ENCODE results near the gene SETDB1. TPM values are rescaled to one million over a fixed set of nuclear protein-coding genes. Genes with fewer than 3 reads are reported as not detected.

The SETDB1 gene
- total and polyA plus RNA-seq, 2 of the 8 experiments (the other 6 are each of a cell fraction or from before 2014, with no cell fraction given), result 27.5 to 48.8 TPM

GRCh38 chr1:151009206-151009587 is 83.0 kb downstream of the SETDB1 start:
- no peak for FAIRE-seq
- no peak overlapping the region for H3K27ac ChIP-seq (ENCODE audit: low read depth, low read length)
- TF ChIP-seq NANOG (IDR thresholded peaks at IDR 0.05; ENCODE audit: insufficient read depth, low read depth, low read length, poor library complexity, severe bottlenecking) (no peak), CBX8 (IDR thresholded peaks at IDR 0.05; ENCODE audit: borderline replicate concordance, low read depth, low read length) (no peak), KDM5A (IDR thresholded peaks at IDR 0.05; ENCODE audit: low read length) (no peak), CHD1 (IDR thresholded peaks at IDR 0.05; ENCODE audit: low read depth, low read length) (no peak), TEAD4 (IDR thresholded peaks at IDR 0.05; ENCODE audit: low read depth, low read length) (no peak), EZH2 (IDR thresholded peaks at IDR 0.05; ENCODE audit: low read depth, low read length, severe bottlenecking) (no peak), EGR1 (IDR thresholded peaks at IDR 0.05; ENCODE audit: borderline replicate concordance, low read depth, low read length) (no peak), RNF2 (IDR thresholded peaks at IDR 0.05; ENCODE audit: borderline replicate concordance, low read depth, low read length, missing control alignments, poor library complexity, severe bottlenecking) (no peak), SIX5 (IDR thresholded peaks at IDR 0.05; ENCODE audit: low read depth, low read length) (no peak), TBP (IDR thresholded peaks at IDR 0.05; ENCODE audit: low read depth, low read length) (no peak), RFX5 (IDR thresholded peaks at IDR 0.05; ENCODE audit: borderline replicate concordance, low read depth, low read length) (no peak), YY1 (IDR thresholded peaks at IDR 0.05; ENCODE audit: low read depth, low read length) (no peak), HDAC6 (IDR thresholded peaks at IDR 0.05; ENCODE audit: low read depth, low read length) (no peak)

More at GRCh38 chr1:151009206-151009587, 83.0 kb downstream of the SETDB1 start:
- no peak overlapping the region for H2BK12ac ChIP-seq (ENCODE audit: low read depth, low read length)
- WGBS, 2 experiments (ENCODE audit: extremely low coverage in 1 of 2, insufficient coverage in 1 of 2, insufficient read length in 1 of 2, insufficient replicate concordance in 2 of 2, low coverage in 1 of 2, low lambda C conversion rate in 2 of 2, missing lambda C conversion rate in 1 of 2), result 86% methylated on average over 3 of the region's 3 CpGs; no CpG with 5 or more reads in 1 of the 2 experiments
- H2AK5ac ChIP-seq (ENCODE audit: low read depth, low read length), result no peak overlapping the region
- no peaks in the 10 kb centered on the region for H3K79me1 ChIP-seq (ENCODE audit: low read depth, low read length)
- peak overlapping the region in 1 of 4 experiments; percentile 49; a peak in 3 of 7 replicates for H3K9ac ChIP-seq (replicated peaks in 1 of 4; ENCODE audit: extremely low read depth in 1 of 4, low read depth in 3 of 4, low read length in 3 of 4)
- H2BK20ac ChIP-seq (ENCODE audit: low read length), result no peak overlapping the region
- peak overlapping the region; percentile 77 to 94 (median 86) for H3K4me3 ChIP-seq (ENCODE audit: extremely low read depth in 1 of 4, insufficient read depth in 2 of 4, low read depth in 3 of 4, low read length in 4 of 4)
- no peak overlapping the region for H4K8ac ChIP-seq (ENCODE audit: extremely low read depth, insufficient read depth, low read length)
- no peak overlapping the region for H2BK15ac ChIP-seq (ENCODE audit: low read length)
- H3K56ac ChIP-seq (replicated peaks; ENCODE audit: insufficient read length, low read depth, low read length), result no peak overlapping the region
- no peak overlapping the region for H2BK120ac ChIP-seq (replicated peaks; ENCODE audit: low read depth, low read length)
- DNase-seq (ENCODE audit: low read depth in 1 of 2, low spot score in 2 of 2), result no peak
- no peak overlapping the region for H4K91ac ChIP-seq (replicated peaks; ENCODE audit: insufficient read length, low read length)
- H3K36me3 ChIP-seq (ENCODE audit: control insufficient read depth in 2 of 4, insufficient read depth in 4 of 4, low read length in 3 of 4), result no peaks in the 10 kb centered on the region
- H3K23me2 ChIP-seq (ENCODE audit: low read depth, low read length), result peaks cover 5% of the 10 kb centered on the region
- no peaks in the 10 kb centered on the region for H3K9me3 ChIP-seq (ENCODE audit: insufficient read depth in 2 of 2, low read depth in 1 of 2, low read length in 1 of 2)
- ChIA-PET POLR2A (ENCODE audit: partially characterized antibody) (no interaction called here), CTCF (ENCODE audit: partially characterized antibody) (interaction anchor here (0.6 kb wide), 1 partner anchor 55 kb away, joined by 4 read pairs; no protein-coding TSS in a partner anchor)
- H3K23ac ChIP-seq (ENCODE audit: insufficient read length), result no peak overlapping the region
- no peak overlapping the region for H2BK5ac ChIP-seq (ENCODE audit: low read depth, low read length)
- peak overlapping the region; percentile 89; the same call in 1 of the 2 replicates for H2AFZ ChIP-seq (ENCODE audit: low read length)
- H3K18ac ChIP-seq (ENCODE audit: extremely low read depth, low read length), result no peak overlapping the region
- H3K4me2 ChIP-seq (ENCODE audit: insufficient read depth in 1 of 2, low read depth in 2 of 2, low read length in 2 of 2), result peak overlapping the region; percentile 66 to 87
- H3K4me1 ChIP-seq (replicated peaks in 1 of 4; ENCODE audit: control insufficient read depth in 3 of 4, insufficient read depth in 4 of 4, low read length in 3 of 4), result peaks cover 9 to 12% (median 9%) of the 10 kb centered on the region in 4 experiments; a peak in 6 of 7 replicates
- no peaks in the 10 kb centered on the region for H3K27me3 ChIP-seq (replicated peaks in 1 of 4; ENCODE audit: control insufficient read depth in 3 of 4, extremely low read depth in 1 of 4, insufficient read depth in 3 of 4, low read length in 3 of 4)
- peaks cover 0 to 5% of the 10 kb centered on the region in 2 experiments; a peak in 2 of 4 replicates for H3K79me2 ChIP-seq (ENCODE audit: control insufficient read depth in 1 of 2, insufficient read depth in 2 of 2, low read length in 2 of 2)
- H4K20me1 ChIP-seq (replicated peaks in 1 of 2; ENCODE audit: control insufficient read depth in 1 of 2, insufficient read depth in 2 of 2, low read length in 2 of 2), result no peaks in the 10 kb centered on the region
- H3K4ac ChIP-seq (replicated peaks; ENCODE audit: insufficient read length, low read depth, low read length), result no peak overlapping the region
- H3K14ac ChIP-seq (ENCODE audit: insufficient read length), result no peak overlapping the region
- no peak overlapping the region for H4K5ac ChIP-seq (ENCODE audit: insufficient read length, low read depth, low read length)

Measured in H1 (cell line).